Neutrophil (primary cell): Measurements from ENCODE around the gene IQSEC1.

Source experiments
- H3K27ac ChIP-seq: fragments of 200-600 bp; sonication (generic); 2 replicates; pipeline ENCODE4 v1.5.1; 2016; ENCODE audit warnings: mild to moderate bottlenecking, moderate library complexity
- H3K27me3 ChIP-seq: fragments of 200-600 bp; sonication (generic); 2 replicates; pipeline ENCODE4 v1.6.0; 2016; ENCODE audit warnings: mild to moderate bottlenecking
- H3K36me3 ChIP-seq: fragments of 200-600 bp; sonication (generic); 2 replicates; pipeline ENCODE4 v1.5.1; 2017
- H3K4me1 ChIP-seq, 2 experiments: fragments of 200-600 bp in 1 of 2; sonication (generic) in 1 of 2; 1 replicate in 1 of 2; 2 replicates in 1 of 2; pipeline versions ENCODE4 v1.5.1 to v1.6.1; 2013 to 2016; ENCODE audit warnings: low read depth in 1 of 2, low read length in 1 of 2, mild to moderate bottlenecking in 1 of 2, moderate library complexity in 1 of 2; ENCODE audit not compliant: control insufficient read depth in 1 of 2, insufficient read depth in 1 of 2
- H3K4me3 ChIP-seq, 2 experiments: fragments of 200-600 bp in 1 of 2; sonication (generic) in 1 of 2; 1 replicate in 1 of 2; 2 replicates in 1 of 2; pipeline ENCODE4 v1.5.1; 2013 to 2016; ENCODE audit warnings: low read depth in 1 of 2, low read length in 1 of 2, mild to moderate bottlenecking in 1 of 2, moderate library complexity in 1 of 2
- H3K9me3 ChIP-seq: fragments of 200-600 bp; sonication (generic); 2 replicates; pipeline ENCODE4 v1.5.1; 2016
- TF ChIP-seq, protein P1 (sequence below): fragments of 200-600 bp; sonication (generic); IDR thresholded peaks from 2 replicates; pipeline ENCODE4 v1.5.1; 2016; ENCODE audit warnings: antibody characterized with exemption

Gene IQSEC1

DNA sequence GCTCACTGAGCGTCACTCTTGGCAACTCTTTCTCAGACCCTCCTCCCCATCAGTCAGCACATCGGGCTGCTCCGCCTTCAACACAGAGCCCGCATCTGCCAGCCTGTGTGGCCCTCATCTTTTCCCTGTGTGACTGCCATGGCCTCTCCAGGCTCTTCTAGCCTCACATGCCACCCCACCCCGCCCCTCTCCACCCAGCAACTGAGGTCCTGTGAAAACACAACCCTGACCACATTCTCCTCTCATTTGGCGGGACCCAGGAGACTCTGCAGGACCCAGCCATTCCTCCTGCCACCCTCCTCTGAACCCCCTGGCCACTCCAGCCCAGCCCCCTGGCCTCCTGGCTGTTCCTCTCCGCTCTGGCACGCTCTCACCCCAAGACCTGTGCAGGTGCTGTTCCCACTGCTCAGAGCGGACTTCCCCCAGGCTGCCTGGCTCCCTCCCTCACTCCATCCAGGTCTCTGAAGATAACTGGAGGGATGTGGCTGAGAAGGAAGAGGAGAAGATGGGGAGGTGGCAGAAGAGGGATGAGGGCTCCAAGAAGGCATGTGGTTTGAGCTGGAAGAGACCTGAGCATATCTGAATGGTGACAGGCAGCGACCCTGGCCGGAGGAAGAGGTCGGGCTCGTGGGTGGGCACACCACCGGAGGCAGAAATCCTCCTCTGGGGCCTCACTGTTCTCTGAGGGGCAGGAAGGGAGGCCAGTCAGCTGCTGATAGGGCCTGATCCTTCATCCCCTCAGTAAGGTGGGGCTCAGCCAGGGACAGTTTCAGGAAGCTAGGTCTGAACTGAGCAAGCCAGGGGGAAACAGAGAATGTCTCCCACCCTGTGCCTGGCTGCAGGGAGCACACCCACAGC is 120.7 kb downstream of the IQSEC1 start:
- no peaks in the 10 kb centered on the region for H3K27me3 ChIP-seq
- TF ChIP-seq, protein P1, sequence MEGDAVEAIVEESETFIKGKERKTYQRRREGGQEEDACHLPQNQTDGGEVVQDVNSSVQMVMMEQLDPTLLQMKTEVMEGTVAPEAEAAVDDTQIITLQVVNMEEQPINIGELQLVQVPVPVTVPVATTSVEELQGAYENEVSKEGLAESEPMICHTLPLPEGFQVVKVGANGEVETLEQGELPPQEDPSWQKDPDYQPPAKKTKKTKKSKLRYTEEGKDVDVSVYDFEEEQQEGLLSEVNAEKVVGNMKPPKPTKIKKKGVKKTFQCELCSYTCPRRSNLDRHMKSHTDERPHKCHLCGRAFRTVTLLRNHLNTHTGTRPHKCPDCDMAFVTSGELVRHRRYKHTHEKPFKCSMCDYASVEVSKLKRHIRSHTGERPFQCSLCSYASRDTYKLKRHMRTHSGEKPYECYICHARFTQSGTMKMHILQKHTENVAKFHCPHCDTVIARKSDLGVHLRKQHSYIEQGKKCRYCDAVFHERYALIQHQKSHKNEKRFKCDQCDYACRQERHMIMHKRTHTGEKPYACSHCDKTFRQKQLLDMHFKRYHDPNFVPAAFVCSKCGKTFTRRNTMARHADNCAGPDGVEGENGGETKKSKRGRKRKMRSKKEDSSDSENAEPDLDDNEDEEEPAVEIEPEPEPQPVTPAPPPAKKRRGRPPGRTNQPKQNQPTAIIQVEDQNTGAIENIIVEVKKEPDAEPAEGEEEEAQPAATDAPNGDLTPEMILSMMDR: no peak
- no peak overlapping the region for H3K27ac ChIP-seq
- peaks cover 26 to 35% of the 10 kb centered on the region in 2 experiments for H3K4me1 ChIP-seq
- H3K9me3 ChIP-seq: no peaks in the 10 kb centered on the region
- no peak overlapping the region for H3K4me3 ChIP-seq
- peaks cover 71% of the 10 kb centered on the region for H3K36me3 ChIP-seq

DNA sequence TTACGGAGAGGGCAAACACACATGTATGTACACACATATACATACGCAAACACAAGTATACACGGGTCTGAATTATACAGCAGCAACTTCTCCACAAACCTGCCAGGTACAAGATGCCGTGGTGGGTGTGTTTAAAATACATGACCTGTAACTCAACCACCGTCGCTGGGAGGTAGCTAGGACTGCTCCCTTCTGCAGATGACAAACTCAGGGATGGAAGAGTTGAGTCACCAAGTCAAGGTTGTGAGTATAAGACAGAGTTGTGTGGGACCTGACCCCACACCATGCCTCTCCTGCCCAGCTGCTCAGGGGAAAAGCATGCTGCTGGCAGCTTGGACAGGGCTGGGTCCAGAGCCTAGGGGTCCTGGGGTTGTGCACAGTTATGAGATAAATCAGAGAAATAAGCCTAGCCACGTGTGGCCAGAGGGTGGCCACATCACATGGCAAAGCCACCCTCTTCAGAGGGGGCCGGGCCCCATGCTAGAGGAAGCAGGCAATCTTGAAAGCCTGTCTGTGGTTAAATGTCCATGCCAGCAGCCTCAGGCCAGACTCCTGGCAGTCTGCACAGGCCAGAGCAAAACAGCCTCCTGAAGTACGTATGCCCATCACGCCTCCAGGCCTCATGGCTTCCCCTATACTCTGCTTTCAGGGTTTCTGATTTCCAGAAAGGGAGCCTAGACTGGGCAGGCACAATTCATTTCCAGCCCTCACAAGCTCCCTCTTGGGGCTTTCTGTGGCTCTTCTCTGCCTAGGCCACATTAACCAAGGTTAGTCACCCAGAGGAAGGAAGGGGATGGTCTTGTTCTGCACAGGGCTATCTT is 124.1 kb downstream of the IQSEC1 start:
- Histone ChIP-seq H3K27me3 (no peaks in the 10 kb centered on the region), H3K4me3 (no peak overlapping the region), H3K36me3 (peaks cover 70% of the 10 kb centered on the region), H3K27ac (no peak overlapping the region), H3K9me3 (no peaks in the 10 kb centered on the region), H3K4me1 (peaks cover 20 to 22% of the 10 kb centered on the region in 2 experiments)
- TF ChIP-seq, protein P1: no peak

DNA sequence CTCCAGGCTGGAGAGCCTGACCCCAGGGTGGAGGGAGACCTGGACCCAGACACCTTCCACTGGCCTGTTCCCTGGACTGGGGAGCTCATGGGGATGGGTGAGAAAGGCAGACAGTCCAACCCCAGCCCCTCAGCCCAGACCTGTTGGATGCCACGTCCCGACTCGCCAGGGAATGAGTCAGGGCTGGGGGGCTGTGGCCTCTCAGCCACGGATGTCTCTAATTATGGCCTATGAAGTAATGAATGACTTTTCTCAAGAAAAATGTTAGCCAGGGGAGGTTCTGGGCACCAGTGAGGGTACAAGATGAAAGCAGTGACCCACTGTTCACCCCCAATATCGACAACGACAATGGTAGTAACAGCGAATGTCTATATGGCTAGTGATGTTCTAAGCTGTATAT is 124.9 kb downstream of the IQSEC1 start:
- Histone ChIP-seq H3K27me3 (no peaks in the 10 kb centered on the region), H3K27ac (no peak overlapping the region), H3K9me3 (no peaks in the 10 kb centered on the region), H3K4me3 (no peak overlapping the region), H3K4me1 (peaks cover 20 to 22% of the 10 kb centered on the region in 2 experiments), H3K36me3 (peaks cover 70% of the 10 kb centered on the region)
- TF ChIP-seq, protein P1: no peak

DNA sequence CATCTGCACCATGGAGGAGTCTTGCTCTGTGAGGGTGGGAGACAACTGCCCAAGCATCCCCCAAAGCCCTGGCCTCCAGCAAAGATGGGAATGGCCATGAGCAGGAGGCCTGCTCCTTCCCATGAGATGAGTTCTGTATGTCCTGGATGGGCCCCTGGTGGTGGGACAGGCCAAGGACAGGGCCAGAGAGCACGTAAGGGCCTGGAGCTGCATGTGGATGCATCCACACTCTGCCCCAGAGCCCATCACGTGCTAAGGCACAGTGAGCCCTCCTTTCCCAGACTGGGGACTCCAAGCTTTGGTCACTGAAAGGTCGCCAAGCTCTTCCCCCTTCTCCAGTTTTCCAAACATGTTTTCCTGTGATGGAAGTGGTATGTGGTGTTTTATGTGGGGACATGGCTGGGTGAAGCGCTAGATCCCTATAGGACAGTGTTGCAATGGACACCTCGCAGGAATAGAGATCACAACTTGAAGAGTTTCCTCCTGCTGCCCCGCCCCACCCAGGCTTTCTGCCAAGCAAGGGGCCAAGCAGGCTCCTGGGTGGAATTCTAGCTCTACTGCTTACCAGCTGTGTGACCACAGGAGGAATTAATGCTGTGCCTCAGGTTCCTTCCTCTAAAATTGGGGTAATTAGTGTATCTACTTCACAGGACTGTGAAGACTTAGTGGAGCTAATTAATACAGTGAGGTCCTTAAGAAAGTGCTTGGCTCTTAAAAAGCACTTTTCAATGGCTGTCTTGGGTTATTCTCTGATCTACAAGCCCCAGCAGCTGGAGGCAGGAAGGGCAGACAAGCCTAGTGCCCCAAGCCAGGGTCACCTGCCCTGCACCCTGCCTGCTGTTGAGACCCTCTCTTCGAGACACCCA is 125.5 kb downstream of the IQSEC1 start:
- Histone ChIP-seq H3K27ac (no peak overlapping the region), H3K4me1 (peaks cover 20 to 22% of the 10 kb centered on the region in 2 experiments), H3K4me3 (no peak overlapping the region)

More for the DNA sequence above, 125.5 kb downstream of the IQSEC1 start:
- TF ChIP-seq, protein P1: no peak
- H3K27me3 ChIP-seq: no peaks in the 10 kb centered on the region
- H3K9me3 ChIP-seq: no peaks in the 10 kb centered on the region
- H3K36me3 ChIP-seq: peaks cover 70% of the 10 kb centered on the region
